Lung (tissue), 16 donors: ENCODE measurements around the gene SPDYA. TPM values are rescaled to one million over a fixed set of nuclear protein-coding genes. Genes with fewer than 3 reads are reported as not detected.
A peak's percentile ranks its signal among the peaks of the same experiment; 100 is the strongest.

Experiments
- ATAC-seq: fragments of 200-7000 bp; cut with Tn5 transposase; one replicate; pipeline ENCODE4 v1.9.1; 2020; ENCODE audit warnings: moderate number of reproducible peaks; ENCODE audit not compliant: insufficient read depth, low FRiP score
- DNase-seq, 3 donors: peaks; one replicate each; pipeline ENCODE4 v3.0.0-alpha.2; 2013 to 2017
- H3K27ac ChIP-seq, 2 donors: one replicate each; pipeline ENCODE4 v1.5.1; 2013; ENCODE audit warnings: mild to moderate bottlenecking in 2 of 2, moderate library complexity in 2 of 2, control low read depth in 1 of 2, inconsistent platforms in 1 of 2, low read depth in 1 of 2, low read length in 1 of 2
- H3K27me3 ChIP-seq, 3 donors: one replicate each; pipeline ENCODE4 v1.5.1; 2013; ENCODE audit warnings: low read length in 2 of 3; ENCODE audit not compliant: control insufficient read depth in 3 of 3, insufficient read depth in 3 of 3
- H3K36me3 ChIP-seq, 4 donors: one replicate each; pipeline ENCODE4 v1.5.1; 2013; ENCODE audit warnings: low read length in 4 of 4, mild to moderate bottlenecking in 1 of 4, moderate library complexity in 1 of 4; ENCODE audit not compliant: control insufficient read depth in 4 of 4, insufficient read depth in 4 of 4
- H3K4me1 ChIP-seq, 5 donors: one replicate each; pipeline ENCODE4 v1.5.1; 2013; ENCODE audit warnings: low read length in 5 of 5, mild to moderate bottlenecking in 2 of 5, moderate library complexity in 1 of 5; ENCODE audit not compliant: control insufficient read depth in 5 of 5, insufficient read depth in 5 of 5
- H3K4me3 ChIP-seq: one replicate; pipeline ENCODE4 v1.5.1; 2013; ENCODE audit warnings: mild to moderate bottlenecking, control low read depth, moderate library complexity
- H3K9ac ChIP-seq, 2 donors: one replicate each; pipeline ENCODE4 v1.5.1; 2013; ENCODE audit warnings: low read length in 2 of 2, control low read depth in 1 of 2; ENCODE audit not compliant: insufficient read depth in 1 of 2
- H3K9me3 ChIP-seq, 4 donors: one replicate each; pipeline ENCODE4 v1.5.1; 2013; ENCODE audit warnings: low read length in 3 of 4, mild to moderate bottlenecking in 1 of 4, moderate library complexity in 1 of 4; ENCODE audit not compliant: control insufficient read depth in 4 of 4, insufficient read depth in 3 of 4
- WGBS, 2 donors: extraction: QIAGEN DNeasy Blood & Tissue Kit; methylation state at CpG; one replicate each; pipeline ENCODE4 v1.1.7; 2013; 5-methylcytosine and 5-hydroxymethylcytosine counted together
- long read RNA-seq, 5 donors: transcript quantifications; one replicate each; lab custom pipeline, GENCODE V29; 2026
- polyA plus RNA-seq, 2 donors: library from polyadenylated mRNA; stranded (reverse); fragments of 200-250 nt; gene quantifications; one replicate each; pipeline ENCODE4 v1.2.1, GENCODE V29; 2013
- total RNA-seq, 2 donors: library from RNA; depleted of rRNA in 1 of 2; stranded (reverse); fragments of >200 nt in 1 of 2; gene quantifications; one replicate each; pipeline ENCODE4 v1.2.1, GENCODE V29; 2014 to 2021
- TF ChIP-seq, protein P1 (sequence below): IDR thresholded peaks from 2 replicates; pipeline ENCODE4 v1.5.1; 2012; ENCODE audit warnings: mild to moderate bottlenecking; ENCODE audit errors: control extremely low read depth, extremely low read depth
- donor health status: control.
- donor health status: control.
- donor health status: Bipolar disorder and iron deficiency.
- donor health status: healthy.
- donor health status: DM: yes; HTN: yes; CAD: no.

The SPDYA gene
- total RNA-seq (1 to 10 TPM; 1.1 to 6.9 TPM), polyA plus RNA-seq (under 1 TPM; 0.10 to 0.11 TPM)
- long read RNA-seq, donor 1, partial matches to known transcripts: 5 of 16 reads
- long read RNA-seq, donor 1, other reads (novel, unspliced or antisense): 11 of 16 reads
- long read RNA-seq, donor 2: 0 reads
- long read RNA-seq, donor 3, partial matches to known transcripts: 18 of 28 reads
- long read RNA-seq, donor 3, other reads (novel, unspliced or antisense): 10 of 28 reads
- long read RNA-seq, donor 4, partial matches to known transcripts: 21 of 21 reads
- long read RNA-seq, donor 4, other reads (novel, unspliced or antisense): 0 of 21 reads
- long read RNA-seq, donor 5, partial matches to known transcripts: 28 of 47 reads
- long read RNA-seq, donor 5, other reads (novel, unspliced or antisense): 19 of 47 reads

GRCh38 chr2:28810384-28811285, at the start of gene SPDYA:
SPDYA (plus strand) TSS chr2:28810834; CDS start chr2:28816015, 5,181 bp downstream.
- WGBS, 2 donors: 3 to 5% methylated on average over 76 to 95 of the region's 97 CpGs
- Histone ChIP-seq H3K36me3 (peaks cover 0 to 7% (median 4%) of the 10 kb centered on the region in 4 donors), H3K9ac (no peak within 1 kb of the TSS), H3K4me1 (peaks cover 0 to 5% (median 4%) of the 10 kb centered on the region in 5 donors), H3K9me3 (no peaks in the 10 kb centered on the region), H3K27me3 (peaks cover 0 to 5% (median 0%) of the 10 kb centered on the region in 3 donors), H3K27ac (no peak within 1 kb of the TSS), H3K4me3 (peak within 1 kb of the TSS; percentile 32)
- ATAC-seq (peak; percentile 92), DNase-seq (peak; percentile 63 to 72 (median 71))
- TF ChIP-seq, protein P1, sequence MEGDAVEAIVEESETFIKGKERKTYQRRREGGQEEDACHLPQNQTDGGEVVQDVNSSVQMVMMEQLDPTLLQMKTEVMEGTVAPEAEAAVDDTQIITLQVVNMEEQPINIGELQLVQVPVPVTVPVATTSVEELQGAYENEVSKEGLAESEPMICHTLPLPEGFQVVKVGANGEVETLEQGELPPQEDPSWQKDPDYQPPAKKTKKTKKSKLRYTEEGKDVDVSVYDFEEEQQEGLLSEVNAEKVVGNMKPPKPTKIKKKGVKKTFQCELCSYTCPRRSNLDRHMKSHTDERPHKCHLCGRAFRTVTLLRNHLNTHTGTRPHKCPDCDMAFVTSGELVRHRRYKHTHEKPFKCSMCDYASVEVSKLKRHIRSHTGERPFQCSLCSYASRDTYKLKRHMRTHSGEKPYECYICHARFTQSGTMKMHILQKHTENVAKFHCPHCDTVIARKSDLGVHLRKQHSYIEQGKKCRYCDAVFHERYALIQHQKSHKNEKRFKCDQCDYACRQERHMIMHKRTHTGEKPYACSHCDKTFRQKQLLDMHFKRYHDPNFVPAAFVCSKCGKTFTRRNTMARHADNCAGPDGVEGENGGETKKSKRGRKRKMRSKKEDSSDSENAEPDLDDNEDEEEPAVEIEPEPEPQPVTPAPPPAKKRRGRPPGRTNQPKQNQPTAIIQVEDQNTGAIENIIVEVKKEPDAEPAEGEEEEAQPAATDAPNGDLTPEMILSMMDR: no peak

- Histone ChIP-seq H3K4me3 (no peak overlapping the region), H3K4me1 (peaks cover 0 to 29% (median 6%) of the 10 kb centered on the region in 5 donors), H3K36me3 (peaks cover 0 to 19% (median 5%) of the 10 kb centered on the region in 4 donors), H3K9me3 (no peaks in the 10 kb centered on the region), H3K9ac (no peak overlapping the region), H3K27me3 (no peaks in the 10 kb centered on the region), H3K27ac (no peak overlapping the region)
- ATAC-seq (no peak), DNase-seq (no peak)
- WGBS, 2 donors: 88 to 90% methylated on average over 3 of the region's 3 CpGs
- TF ChIP-seq, protein P1: no peak
Observed at GRCh38 chr2:28761420-28761819, 49.2 kb upstream of the SPDYA start.

DNA sequence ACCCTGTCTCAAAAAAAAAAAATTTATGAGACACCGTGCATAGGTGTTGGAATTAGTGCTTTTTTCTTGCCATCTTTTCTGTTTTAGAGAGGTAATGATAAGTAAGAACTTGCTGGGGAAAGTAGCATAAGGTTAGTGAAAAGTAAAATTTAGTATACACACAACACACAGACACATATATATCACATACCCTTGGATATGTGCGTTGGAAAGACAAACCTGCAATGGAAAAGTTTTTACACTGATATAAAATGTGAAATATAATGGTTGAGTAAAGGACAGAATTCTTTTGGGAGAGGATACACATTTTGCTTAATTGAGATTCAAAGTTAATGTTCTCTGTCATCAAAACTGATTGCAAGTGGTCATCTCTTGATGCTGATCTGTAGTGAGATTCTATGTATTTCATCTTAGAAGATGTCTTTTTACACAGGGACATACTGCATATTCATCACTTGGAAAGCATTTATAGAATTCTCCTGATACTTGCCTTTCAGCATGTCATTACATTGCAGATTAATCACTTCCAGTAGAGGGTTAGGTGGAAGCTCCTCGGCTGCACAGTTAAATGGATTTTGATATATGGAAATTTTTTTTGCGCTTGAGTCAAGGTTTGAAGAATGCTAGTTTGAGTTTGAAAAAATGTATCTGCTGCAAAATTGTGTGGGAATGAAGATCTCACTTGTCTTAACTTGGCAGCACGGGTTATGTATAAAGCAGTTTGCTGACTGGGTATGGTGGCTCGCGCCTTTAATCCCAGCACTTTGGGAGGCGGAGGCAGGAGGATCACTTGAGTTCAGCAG, 45.5 kb upstream of the SPDYA start:
- TF ChIP-seq, protein P1: no peak
- ATAC-seq (no peak), DNase-seq (no peak)
- peaks cover 0 to 11% (median 2%) of the 10 kb centered on the region in 4 donors for H3K36me3 ChIP-seq
- H3K9ac ChIP-seq: no peak overlapping the region
- H3K27me3 ChIP-seq: no peaks in the 10 kb centered on the region
- H3K4me1 ChIP-seq: peaks cover 0 to 30% (median 3%) of the 10 kb centered on the region in 5 donors
- H3K27ac ChIP-seq: no peak overlapping the region
- no peak overlapping the region for H3K4me3 ChIP-seq
- 88 to 90% methylated on average over 8 of the region's 8 CpGs for WGBS, 2 donors
- no peaks in the 10 kb centered on the region for H3K9me3 ChIP-seq
